GM18873 (cell line): ENCODE results near the gene SPECC1.

Experiments used
- ATAC-seq: cut with Tn5 transposase; IDR thresholded peaks from one replicate; pipeline ENCODE4 v1.9.1; 2021; ENCODE audit warnings: mild to moderate bottlenecking, moderate library complexity, moderate number of reproducible peaks; ENCODE audit not compliant: unreplicated experiment, low FRiP score

Gene SPECC1

DNA sequence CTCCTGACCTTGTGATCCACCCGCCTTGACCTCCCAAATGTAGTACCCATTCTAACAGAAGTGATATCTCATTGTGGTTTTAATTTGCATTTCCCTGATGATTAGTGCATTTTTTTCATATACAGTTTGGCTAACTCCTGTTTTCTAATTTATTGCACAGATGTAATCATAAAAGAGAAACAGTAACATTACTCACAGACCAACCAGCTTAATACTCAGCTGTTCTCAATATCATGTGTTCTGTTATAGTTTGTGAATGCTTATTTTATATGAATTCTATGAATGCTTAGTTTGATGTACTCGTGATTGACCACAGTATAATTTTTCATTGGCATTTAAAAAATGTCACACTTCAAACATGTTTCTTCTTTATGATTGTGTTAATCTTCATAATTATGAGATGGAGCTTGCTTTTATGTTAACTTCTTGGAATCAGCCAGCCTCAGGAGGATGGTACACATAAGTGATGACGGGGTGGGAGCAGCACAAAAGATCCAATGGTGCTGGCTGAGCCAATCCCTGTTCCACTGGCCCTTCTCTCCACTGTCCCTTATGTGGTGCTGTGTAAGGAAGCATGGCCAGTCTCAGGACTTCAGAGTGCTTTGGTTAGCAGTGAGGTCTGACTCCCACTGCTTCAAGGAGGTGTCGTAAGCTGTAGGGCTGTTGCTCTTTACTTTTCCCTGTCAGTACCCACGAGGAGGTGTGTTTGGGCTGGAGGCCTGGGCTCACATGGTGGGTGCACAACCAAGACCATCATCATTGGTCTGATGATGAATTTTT is 191.0 kb downstream of the SPECC1 start:
- no peak for ATAC-seq

DNA sequence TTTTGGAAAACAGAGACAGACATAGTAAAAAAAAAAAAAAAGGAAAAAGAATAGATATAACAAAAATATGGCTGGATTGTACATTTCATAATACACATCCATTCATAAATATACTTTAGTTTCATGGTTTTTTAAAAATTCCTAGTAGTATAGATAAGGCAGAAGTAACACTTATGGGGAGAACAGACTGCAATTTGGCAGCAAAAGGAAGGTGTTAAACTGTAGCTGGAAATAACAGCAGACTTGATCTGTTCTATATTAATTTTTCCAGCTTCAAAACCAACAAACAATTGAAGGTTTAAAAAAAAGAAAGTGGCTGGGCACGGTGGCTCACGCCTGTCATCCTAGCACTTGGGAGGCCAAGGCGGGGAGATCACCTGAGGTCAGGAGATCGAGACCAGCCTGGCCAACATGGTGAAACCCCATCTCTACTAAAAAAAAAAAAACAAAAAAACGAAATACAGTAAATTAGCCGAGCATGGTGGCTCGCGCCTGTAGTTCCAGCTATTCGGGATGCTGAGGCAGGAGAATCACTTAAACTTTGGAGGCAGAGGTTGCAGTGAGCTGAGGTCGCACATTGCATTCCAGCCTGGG is 191.8 kb downstream of the SPECC1 start:
- no peak for ATAC-seq

DNA sequence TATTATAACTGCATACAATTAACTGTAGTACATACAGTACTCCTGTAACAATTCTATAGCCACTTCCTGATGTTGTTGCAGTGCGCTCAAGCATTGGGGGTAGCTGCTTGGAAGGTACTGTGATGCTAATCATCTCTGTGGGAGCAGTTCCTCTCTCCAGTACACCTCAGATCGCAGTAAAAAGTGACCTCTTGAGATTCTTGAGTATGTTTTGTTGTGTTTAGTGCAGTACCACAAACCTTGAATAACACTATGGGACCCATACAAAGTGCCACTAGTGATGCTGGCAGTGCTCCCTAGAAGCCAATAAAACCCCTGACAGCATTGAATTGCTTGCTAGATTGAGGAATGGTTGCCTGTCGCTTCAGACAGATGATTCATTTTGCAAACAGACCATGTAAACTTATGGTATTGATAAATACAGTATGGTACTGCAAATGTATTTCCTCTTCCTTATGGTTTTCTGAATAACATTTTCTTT is 193.0 kb downstream of the SPECC1 start:
- ATAC-seq, result no peak

DNA sequence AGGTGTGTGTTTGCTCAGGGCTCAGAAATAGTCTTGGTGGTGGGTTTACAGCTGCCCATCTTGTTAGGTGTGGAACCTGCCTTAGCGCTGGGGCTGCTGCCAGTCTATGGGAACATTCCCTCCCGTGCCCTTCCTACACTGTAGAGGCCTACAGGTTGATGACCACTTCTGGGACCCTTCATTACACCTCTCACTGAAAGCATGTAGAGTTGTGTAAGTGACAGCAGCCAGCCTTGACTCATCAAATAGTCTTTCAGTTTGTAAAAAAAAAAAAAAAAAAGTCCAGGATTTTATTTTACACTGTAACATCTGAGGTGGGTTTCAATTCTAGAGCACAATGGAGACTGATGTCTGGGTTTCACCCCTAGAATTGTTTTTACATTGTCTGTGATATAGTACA is 193.9 kb downstream of the SPECC1 start:
- no peak for ATAC-seq

DNA sequence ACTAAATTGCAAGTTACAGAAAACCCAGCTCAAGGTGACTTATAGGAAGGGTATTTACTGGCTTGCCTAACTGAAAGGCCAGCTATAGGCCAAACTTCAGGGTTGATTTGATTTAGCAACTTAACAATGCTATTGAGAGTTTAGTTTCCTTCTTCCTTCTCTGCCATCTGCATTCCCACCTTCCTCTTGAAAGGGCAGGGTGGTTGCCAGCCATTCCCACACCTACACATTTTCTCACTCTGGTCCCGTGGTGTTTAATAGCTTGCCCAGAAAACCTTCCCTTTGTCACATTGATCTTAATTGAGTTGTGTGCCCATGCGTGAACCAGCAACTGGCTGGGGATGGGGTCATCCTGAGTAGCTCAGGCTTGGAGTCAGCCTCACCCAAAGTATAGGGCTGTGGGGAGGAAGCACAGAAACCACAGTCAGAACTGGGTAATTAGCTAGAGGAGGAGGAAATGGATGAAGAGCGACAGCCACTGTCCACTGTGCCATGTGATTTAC is 194.7 kb downstream of the SPECC1 start:
- no peak for ATAC-seq

DNA sequence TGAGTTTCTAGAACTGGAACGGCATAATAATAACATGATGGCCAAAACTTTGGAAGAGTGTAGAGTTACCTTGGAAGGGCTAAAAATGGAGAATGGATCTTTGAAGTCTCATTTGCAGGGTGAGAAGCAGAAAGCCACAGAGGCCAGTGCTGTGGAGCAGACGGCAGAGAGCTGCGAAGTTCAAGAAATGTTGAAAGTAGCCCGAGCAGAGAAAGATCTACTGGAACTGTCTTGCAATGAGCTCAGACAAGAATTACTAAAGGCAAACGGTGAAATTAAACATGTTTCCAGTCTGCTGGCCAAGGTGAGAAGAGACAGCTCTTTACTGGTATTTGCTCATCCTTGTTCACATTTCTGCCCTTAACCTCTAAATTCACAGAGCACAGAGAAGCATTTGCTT is 196.4 kb downstream of the SPECC1 start:
- no peak for ATAC-seq

DNA sequence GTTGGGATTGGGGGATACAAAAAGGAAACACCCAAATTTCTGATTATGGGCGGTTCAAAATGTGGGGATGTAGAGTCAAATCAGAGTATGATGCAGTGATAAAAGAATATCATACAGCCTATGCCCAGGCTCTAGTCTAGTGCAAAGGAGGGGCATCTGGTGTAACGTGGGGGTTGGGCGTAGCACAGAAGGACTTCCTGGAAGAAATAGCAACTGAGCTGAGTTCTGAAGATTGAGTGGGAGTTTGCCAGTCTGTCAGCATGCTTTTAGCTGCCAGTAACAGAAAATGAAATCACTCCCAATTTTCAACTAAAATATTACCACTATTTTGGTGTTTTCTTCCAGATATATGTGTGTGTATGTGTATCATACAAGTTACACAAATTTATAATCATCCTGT is 196.9 kb downstream of the SPECC1 start:
- ATAC-seq, result no peak

DNA sequence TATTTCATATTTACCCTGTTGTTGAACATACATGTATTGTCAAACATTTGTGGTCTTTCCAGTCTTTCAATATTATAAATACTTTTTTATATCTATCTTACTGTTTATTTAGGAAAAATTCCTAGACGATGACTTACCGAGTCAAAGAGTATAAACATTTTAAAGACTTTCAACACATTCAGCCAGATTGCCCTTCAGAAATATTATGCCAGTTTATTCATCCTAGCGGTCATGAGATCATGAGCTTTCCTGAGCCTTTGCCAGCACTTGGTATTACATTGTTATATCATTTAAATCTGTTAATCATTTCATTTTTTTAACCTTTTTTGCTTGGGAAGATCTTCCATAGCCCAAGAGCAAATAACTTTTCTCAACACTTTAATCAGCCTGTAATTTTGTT is 197.4 kb downstream of the SPECC1 start:
- no peak for ATAC-seq

DNA sequence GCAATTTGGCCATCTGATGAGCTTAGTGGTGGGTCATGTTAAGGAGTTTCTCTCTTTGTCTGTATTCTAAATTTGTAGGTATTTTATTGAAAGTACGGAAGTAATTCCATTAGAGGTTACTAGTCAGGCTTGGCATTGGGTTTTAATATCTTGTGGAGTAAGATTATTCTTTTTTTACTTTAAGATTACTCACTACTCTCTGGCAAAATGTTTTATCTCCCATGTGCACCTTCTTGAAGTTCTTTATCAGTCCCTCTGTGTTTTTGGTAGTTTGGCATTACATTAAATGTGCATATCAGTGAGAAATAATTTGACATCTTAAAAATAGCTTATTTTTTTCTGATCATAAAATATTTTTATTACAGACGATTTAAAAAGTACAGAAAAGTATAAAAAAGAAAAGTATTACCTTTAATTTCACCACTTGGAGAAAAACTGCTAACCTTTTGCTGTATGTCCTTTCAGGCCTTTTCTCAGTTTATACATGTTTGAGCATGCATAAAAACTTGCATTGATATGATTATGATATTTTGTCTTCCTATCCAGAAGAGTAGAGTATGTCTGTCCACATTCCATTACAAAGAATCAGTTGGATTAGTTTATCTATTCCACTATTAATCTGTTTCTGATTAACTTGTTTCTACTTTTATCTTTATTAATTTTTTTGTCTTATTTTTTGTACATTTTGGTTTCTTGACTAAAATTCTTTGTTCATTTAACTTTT is 198.3 kb downstream of the SPECC1 start:
- ATAC-seq, result no peak

DNA sequence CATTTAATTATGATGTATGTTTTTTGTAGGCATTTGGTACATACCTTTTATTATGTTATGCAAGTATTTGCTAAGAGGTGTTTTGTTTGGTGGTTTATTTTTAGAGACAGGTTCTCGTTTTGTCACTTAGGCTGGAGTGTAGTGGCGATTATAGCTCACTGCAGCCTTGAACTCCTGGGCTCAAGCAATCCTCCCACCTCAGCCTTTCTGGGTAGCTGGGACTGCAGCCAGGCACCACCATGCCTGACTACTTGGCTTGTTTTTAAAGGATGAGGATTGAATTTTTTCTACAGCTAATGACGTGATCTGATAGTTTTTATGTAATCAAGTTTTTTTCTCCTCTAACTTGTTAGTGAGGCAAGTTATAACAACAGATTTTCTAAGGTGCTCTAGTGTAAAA is 199.6 kb downstream of the SPECC1 start:
- no peak for ATAC-seq

DNA sequence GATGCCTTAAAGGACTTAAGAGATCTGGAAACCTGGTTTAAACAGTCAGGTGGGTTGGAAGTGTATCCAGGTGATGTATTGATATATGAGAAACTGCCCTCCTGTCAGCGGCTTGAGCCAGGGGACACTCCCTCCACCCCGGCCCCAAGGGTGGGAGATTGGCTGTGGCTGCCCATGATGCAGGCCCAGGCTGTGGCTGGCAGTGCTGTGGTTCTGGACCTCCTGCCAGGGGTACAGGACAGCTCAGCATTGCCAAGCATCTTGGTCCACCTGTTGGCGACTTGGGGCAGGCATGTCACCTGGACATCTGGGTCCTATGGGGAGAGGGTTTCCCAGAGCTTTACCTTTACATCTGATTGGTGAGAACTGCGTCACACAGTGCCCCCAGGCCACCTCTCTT is 201.0 kb downstream of the SPECC1 start:
- ATAC-seq, result no peak

DNA sequence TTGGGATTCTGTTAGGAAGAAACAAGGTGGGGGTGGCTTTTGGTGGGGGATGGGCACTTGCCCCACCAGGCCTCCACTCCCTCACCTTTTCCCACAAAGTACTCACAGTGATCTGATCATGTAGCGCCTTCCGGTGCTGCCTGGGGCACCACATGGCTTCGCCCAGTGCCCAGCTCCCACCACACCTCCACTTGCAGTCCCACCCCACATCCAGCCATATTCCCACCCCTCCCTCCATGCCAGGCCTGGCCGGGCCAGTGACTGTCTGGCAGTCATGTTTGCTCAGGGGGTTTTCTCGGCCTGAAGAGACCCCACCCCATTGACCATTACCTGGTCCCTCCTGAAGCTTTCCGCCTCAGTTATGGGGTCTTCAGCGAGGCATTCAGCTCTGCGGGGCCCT is 201.5 kb downstream of the SPECC1 start:
- ATAC-seq, result no peak

DNA sequence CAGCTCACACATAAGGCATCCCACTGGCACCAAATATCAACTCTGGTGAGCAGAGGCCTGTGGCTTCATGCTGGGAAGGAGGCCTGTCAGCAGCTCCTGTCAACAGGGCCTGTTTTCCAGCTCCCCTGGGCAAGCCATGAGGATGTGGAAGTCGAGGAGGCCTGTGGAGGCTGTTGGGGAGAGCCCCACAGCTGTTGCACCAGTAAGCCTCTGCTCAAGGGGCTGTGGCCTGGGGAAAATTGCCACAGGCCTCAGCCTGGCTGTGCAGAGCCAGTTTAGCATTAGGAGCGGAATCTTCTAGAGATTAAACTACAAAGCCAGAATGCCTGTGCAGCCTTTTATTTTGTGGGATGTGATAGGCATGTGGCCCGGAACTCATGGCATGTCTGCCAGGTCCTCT is 202.1 kb downstream of the SPECC1 start:
- no peak for ATAC-seq

DNA sequence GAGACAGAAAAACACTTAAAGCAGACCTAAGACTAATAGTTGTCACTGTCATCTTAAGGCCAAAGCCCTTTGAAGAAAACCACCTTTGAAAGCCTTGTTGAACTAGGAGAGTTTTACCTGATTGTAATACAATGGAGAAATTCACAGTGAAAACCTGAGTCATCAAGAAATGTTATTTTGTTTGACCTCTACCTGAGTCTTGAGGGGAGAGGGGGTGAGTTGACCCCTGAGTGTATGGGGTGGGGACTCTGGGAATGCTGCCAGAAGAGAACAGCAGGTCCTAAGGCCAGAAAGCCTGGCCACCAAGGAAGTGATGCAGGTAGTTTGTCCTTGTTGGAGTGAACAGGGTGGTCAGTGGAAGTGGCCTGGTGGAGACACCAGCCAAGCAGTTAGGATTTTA is 204.3 kb downstream of the SPECC1 start:
- no peak for ATAC-seq

DNA sequence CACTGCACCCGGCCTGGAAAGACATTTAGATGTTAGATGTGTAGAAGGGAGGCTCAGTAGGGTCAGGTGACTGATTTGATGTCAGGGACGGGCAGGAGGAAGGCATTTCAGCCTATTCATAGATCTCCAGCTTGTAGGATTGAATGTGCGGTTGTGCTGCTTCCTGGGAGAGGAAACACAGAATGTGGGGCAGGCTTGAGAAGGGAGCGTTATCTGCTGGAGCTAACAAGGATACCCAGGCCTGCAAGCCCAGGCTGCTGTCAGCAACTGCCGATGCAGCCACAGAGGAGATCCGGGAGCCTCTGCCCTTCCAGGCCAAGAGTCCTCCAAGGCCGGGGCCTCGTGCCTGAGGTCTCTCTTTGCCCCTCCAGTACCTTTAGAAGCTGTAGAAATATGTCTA is 205.6 kb downstream of the SPECC1 start:
- no peak for ATAC-seq

DNA sequence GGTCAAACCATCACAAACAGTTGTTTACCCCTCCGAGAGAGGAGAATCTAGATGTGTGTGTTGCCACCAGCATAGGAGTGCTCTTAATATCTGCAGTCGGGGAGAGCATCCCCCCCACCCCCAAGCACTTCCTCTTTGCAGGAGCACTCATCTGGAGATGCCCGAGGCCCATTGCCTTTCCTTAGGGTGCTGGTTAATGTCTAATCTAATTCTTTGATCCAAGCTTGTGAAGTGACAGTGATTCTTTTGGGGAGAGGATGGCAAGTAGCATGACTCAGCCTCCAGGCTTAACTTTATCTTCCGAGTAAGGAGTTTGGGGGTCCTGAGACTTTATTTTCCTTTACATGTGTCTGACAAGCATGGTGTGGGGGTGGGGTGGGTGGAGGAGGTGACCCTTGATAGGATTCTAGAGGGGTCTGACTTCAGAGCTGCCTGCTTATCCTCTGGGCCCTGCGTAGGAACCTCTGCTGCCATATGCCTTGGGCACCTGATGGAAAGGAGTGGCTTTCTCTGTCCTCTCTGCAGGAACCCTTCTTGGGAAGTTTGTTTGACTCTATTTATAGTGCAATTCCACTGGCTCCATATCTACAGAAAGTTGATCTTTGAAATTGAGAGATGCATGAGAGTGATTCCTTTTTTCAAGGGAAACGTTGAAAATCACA is 207.1 kb downstream of the SPECC1 start:
- no peak for ATAC-seq

DNA sequence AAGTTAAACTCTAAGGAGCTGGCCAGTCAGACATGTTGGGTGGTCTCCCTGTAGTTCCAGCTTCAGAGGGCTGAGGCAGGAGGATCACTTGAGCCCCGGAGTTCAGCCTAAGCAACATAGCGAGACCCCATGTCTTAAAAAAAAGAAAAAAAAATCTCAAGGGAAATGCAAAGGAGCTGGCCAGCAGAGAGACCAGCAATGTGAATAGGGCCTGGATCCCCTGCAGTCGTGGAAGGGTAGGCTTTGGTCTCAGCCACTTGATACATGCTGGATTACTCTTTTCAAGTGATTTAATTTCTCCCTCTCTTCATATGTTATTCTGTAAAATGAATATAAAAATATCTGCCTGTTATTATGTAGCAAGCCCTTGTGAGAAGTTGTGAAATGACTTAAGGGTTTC is 207.7 kb downstream of the SPECC1 start:
- ATAC-seq, result no peak

DNA sequence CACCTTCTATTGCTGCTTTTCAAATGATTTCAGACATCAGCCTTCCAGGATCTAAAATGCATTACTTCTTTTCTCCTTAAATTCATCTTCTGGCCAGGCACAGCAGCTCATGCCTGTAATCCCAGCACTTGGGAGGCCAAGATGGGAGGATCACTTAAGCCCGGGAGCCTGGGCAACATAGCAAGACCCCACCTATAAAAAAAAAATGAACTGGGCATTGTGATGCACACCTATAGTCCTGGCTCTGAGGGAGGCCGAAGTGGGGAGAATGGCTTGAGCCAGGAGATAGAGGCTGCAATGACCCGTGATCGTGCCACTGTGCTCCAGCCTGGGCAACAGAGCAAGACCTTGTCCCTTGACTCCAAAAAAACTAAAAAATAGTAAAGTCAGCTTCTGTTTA is 208.5 kb downstream of the SPECC1 start:
- ATAC-seq, result no peak

DNA sequence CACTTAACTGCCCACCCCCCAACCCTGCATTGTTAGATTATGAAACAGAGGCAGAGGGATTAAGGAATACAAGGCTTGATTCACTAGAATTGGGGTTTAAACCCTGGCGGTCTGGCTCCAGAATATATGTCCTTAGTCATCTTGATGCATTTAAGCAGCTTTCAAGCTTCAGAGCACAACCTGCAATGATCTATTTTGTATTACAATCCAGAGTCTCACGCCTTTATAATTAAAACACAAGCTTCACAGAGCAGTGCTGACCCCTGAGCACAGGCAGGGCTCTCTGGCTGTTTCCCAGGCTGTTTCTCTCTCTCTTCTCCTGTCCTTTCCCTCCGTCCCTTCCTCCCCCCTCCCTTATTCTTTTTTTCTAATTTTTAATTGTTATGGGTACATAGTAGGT is 209.1 kb downstream of the SPECC1 start:
- ATAC-seq, result no peak

DNA sequence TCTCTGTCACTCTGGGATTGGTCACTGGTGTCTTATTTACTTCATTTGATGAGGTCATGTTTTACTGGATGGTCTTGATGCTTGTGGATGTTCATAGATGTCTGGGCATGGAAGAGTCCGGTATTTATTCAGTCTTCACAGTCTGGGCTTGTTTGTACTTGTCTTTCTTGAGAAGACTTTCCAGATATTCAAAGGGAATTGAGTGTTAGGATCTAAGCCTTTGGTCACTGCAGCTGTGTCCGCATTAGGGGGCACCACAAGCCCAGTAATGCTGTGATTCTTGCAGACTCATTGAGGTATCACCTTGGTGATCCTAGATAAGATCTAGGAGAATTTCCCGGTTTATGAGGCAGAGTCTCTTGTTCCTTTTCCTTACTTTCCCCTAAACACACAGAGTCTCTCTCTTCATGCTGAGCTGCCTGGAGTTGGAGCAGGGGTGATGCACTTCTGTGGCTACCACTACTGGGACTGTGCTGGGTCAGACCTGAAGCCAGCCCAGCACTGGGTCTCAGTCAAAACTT is 214.7 kb downstream of the SPECC1 start:
- no peak for ATAC-seq

DNA sequence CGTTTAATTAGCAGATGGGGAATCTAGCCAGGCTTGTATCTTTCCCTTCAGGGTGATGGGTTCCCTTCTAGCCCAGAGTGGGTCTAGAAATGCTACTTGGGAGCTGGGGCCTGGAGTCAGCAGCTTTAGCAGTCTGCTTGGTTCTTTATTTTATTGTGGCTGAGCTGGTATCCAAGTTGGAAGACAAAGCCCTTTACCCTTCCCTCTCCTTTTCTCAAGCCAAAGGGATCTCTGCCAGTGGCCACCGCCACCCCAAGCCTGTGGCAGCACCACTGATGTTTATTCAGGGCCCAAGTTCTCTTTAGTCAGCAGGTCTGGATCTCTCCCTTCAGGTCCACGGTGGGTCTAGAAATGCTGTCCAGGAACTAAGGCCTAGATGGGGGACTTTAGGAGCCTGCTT is 215.2 kb downstream of the SPECC1 start:
- no peak for ATAC-seq
